Activated CD4-positive, alpha-beta T cell treated with anti-CD3 and anti-CD28 coated beads, Interleukin-2, amount 50 U/mL, for 1 hour (primary cell): Measurements from ENCODE around the gene MRGPRX3.
"Not testable (repeated sequence)": the region's sequence is repeated elsewhere in the genome, so short reads cannot be mapped to it uniquely, and the experiment has no call there.

Source experiments
- DNase-seq: peaks from one replicate; pipeline ENCODE4 v3.0.0-alpha.2; 2020

Gene MRGPRX3

DNA sequence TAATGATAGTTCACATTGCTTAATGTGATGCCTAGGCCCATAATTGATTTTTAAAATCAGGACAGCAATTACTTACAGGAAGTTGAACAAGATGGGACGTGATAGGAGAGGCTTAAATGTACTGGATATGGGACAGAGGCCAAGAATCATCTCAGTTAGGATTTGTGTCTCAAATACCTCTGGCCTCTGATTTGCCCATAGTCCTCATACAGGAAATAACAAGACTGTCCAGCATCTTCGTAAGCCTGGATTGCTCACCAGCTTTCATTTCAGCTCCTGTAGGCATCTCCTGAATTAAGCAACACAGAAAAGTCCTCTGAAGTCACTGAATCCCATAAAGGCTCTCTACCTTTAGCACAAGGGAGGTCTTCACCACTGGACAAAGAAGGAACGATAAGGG is at the start of gene MRGPRX3:
Gene MRGPRX3, plus strand, starts transcription at position 231 of the 400 bp plus-strand sequence. CDS start 4,632 bp downstream, outside the sequence.
- DNase-seq = no peak

DNA sequence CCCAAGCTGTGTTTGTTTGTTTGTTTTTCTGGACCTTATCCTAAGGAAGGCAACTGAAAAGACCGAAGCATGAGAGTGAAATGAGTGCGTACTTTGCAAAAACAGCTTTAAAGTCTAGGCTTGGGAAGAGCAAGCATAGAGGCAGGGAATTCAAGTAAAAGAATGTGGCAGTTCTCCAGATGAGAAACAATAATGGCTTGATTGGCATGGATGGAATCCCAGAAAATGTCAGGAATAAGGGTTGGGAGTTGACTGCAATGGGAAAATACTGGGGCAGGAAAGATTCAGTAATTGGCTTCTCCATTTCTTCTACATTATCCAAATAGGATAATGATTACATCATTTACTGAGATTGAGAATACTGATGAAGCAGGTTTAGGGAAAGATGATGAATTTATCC is 44.0 kb upstream of the MRGPRX3 start:
- no peak for DNase-seq

DNA sequence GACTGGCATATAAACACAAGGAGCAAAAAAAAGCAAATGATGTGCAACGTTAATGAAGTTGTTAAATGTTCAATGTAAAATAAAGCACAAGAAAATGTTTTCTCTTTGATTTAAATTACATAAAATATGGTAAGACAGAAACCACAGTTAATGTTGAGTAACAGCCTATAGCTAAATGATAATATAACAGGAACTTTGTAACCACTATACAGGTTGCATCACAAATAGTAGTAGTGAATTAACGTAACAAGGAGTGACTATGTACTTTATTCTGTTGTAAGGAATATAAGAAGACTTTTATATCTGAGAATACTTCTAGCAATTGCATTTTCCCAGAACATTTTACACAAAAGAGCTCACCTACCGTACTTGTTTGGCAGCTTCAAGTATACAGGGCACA is 43.4 kb upstream of the MRGPRX3 start:
- no peak for DNase-seq

DNA sequence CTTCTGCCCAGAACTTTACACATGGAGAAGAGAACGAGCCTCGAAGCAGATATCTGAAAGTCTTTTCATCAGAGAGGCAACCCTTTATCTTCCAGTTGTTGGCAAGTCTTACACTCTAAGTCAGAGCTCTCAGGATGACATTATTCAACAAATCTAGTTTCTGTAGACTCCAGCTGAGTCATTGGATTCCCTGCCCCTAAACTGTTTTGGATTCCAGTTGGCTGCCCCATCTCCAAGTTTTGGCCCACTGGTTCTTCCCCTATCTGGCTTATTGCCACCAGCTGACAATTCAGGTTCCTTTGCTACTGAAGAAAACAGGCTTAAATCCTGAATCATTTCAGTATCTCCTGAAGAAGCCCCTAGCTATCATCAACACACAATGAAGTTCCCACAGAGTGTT is 40.6 kb upstream of the MRGPRX3 start:
- DNase-seq = no peak

DNA sequence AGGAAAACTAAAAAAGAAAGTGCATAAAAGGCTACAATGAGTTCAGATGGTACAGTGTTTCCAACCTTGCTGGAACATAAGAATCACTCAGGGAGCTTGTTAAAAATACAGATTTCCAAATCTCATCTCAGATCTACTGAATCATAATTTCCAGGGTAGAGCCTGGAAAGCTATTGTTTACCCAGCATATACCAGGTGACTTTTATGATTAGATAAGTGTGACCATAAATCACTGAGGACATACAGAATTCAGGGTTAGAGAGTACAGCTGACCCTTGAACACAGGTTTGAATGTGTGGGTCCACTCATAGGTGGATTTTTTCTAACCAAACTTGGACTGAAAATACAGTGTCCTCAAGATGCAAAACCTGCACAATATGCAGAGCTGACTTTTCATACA is 38.4 kb upstream of the MRGPRX3 start:
- DNase-seq = no peak

DNA sequence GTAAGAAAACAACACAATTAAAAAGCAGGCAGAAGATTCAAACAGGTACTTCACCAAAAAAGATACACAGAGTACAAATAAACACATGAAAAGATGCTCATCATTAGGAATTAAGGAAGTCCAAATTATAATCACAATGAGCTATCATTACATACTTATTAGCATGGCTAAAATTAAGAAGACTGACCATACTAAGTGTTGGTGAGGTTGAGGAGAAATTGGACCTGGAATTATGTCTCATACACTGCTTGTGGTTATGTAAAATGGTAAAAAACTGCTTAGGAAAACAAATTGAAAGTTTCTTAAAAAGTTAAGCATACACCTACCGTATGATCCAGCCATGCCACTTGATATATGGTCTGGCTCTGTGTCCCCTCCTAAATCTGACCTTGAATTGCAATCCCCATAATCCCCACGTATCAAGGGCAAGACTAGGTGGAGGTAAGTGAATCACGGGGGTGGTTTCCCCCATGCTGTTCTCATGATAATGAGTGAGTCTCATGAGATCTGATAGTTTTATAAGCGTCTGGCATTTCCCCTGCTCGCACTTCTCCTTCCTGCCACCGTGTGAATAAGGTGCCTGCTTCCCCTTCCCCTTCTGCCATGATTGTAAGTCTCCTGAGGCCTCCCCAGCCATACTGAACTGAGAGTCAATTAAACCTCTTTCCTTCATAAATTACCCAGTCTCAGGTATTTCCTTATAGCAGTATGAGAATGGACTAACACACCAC is 31.3 kb upstream of the MRGPRX3 start:
- DNase-seq = no peak

DNA sequence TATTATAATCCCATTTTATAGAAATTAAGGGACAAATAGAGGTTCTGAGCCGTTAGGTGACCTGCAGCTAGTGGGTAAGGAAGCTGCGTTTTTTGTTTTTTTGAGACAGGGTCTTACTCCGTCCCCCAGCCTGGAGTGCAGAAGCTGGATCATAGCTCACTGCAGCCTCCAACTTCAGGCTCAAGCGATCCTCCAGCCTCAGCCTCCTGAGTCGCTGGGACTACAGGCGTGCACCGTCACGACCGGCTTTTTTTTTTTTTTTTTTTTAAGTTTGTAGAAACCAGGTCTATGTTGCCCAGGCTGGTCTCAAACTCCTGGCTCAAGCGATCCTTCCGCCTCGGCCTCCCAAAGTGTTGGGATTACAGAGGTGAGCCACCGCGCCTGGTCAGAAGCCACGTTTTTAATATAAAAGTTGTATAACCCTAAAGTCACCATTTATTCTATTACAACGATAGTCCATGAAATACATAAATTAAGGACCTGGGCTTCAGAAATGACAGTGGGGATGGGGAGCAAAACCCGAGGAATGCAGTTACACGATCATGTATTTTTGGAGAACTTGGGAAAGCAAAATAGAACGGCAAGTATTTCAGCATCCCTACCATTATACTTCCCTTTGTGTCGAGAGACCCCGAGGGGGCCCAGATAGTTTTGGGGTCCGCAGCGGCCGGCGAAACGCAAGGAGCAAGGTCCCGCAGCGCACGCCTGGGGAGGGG is 27.1 kb upstream of the MRGPRX3 start:
- no peak for DNase-seq

DNA sequence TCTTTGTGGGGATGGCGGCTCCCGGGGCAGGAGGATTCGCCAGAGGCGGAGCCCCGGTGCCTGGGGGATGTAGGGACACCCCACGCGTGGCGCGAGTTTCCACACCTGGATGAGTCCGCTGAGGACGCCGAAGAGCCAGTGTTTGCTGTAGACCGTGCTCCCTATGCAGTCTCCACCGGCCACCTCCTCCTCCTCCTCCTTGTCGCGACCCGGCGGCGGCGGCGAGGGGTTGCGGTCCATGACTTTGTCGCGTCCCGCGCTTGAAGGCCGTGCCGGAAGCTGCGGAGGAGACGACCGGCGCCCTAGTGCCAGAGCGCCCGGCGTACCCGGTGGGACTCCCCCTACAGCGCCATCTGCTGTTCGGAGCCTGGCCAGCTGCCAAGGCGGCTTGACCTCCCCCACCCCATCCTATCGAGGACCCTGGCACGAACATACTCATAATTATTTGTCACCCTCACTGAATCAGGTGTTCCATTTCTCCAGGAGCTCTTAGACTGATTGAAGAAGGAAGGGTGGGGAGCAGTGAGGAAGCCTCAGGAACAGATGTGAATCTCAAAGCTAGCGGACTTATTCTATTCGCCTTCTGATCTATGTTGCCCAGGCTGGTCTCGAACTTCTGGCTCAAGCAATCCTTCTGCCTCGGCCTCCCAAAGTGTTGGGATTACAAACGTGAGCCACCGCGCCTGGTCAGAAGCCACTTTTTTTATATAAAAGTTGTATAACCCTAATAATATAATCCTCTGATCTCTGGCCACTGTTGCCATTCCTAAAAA is 26.4 kb upstream of the MRGPRX3 start, which contains the start of gene SAAL1:
Gene SAAL1, minus strand, starts transcription at position 281 of the 773 bp plus-strand sequence. Its CDS starts 41 bp downstream, at position 240.
- DNase-seq = peak; percentile 88

DNA sequence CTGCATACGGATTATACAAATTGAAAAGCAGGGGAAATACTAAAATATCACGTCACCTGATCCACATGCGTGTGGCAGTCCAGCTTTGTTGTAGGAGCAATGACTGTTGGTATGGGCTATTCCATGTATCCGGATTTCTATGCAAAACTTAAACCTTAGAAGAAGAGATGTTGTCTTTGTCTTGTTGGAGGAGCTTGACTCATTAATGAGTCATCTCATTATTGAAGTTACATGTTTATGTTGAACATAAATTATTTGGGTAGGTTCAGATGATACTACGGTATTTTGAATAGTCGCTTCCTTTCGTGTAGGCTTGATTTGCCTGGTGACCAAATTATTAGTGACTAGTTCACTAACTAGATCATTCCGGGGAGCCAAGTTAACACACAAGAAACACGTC is 25.7 kb upstream of the MRGPRX3 start:
- DNase-seq = no peak

DNA sequence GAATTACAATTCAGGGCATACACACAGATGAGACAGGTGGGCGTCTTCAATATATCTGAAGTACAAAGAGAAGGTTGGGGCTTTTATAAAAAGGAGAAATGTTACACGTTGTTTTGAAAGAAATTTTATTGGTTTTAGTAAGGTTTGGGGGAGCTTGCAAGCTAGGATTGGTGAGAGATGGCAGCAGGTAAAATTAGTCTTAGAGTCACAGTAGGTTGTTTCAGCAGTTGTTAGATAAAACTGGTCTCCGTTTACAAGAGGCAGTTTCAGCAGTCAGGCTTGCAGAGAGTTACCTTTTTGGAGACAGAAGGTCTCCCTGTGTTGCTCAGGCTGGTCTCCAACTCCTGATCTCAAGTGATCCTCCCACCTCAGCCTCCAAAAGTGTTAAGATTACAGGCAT is 24.1 kb upstream of the MRGPRX3 start:
- no peak for DNase-seq

DNA sequence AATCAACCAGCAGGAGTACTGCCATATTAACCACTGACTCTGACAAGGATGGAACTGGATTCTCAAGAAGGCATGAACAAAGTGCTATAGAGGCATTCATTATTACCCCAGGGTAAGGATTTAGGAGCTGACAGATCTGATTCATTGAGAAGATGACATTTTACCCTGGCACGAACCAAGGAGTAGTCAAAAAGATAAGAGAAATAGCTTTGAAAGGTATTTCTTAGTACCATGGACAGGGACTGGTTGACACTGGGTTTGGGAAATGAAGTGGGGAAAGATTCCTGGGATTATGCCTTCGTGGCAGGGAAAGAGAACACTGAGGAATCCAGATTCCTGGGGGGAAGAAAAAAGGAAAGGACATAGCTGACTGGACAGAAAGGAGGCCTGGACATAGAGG is 21.4 kb upstream of the MRGPRX3 start:
- DNase-seq = no peak

DNA sequence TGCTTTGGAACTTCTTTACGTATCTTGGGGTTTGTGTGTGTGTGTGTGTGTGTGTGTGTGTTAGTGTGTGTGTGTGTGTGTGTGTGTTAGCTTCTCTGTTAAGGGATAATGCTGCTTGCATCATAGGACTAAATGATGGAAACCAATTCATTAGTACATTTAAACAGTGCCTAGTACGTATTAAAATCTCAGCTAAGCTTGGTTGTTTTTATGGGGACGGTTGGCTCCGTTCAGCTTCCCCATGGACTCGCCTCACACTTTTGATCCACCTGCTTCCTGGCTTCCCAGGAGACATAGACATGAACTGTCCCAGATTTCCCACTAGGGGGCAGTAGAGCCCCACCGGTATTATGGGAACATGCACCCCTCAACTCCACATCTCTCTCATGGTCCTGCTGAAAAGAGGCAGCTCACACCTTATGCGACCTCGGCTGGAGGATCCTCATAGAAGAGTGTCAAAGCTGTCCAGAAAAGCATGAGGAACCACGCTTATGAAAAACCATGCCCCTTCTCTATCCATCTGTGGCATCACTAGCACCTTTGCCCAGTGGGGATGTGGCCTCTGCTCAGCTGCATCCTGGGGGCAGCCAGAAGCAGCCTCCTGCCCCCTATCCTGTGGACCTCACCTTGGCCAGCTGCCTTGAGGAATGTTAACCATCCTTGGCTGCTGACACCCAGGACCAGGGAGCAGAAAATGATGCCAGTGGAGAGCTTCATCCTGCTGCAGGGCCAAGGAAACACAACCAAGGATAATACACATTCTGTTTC is 16.8 kb upstream of the MRGPRX3 start:
- DNase-seq = peak; percentile 59

DNA sequence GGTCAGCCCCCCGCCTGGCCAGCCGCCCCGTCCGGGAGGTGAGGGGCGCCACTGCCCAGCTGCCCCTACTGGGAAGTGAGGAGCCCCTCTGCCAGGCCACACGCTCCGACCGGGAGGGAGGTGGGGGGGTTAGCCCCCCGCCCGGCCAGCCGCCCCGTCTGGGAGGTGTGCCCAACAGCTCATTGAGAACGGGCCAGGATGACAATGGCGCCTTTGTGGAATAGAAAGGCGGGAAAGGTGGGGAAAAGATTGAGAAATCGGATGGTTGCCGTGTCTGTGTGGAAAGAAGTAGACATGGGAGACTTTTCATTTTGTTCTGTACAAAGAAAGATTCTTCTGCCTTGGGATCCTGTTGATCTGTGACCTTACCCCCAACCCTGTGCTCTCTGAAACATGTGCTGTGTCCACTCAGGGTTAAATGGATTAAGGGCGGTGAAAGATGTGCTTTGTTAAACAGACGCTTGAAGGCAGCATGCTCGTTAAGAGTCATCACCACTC is 11.0 kb upstream of the MRGPRX3 start:
- DNase-seq = not testable (repeated sequence)

DNA sequence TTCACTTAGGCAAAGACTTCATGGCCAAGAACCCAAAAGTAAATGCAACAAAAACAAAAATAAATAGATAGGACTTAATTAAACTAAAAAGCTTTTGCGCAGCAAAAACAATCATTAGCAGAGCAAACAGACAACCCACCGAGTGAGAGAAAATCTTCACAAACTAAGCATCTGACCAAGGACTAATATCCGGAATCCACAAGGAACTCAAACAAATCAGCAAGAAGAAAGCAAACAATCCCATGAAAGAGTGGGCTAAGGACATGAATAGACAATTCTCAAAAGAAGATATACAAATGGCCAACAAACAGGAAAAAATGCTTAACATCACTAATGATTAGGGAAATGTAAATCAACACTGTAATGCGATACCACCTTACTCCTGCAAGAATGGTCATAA is 1.3 kb upstream of the MRGPRX3 start:
- DNase-seq = not testable (repeated sequence)

DNA sequence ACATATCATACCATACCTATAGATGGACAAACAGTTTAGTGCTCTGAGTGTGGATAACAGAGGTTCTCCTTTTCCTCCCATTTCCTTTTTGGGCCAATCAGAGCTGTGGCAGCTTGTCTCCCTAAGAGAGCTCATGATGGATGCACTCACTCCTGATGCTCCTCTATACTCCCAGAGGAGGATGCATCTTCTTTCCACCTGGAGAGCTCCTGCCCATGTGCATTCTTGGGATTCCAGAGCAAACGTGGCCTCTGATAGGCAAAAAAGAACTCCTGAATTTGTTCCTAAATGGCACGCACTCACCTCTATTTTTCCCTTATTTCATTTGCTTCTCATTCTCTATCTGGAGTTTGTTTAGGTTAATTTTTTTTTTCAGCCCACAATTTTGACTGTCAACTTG is 2.9 kb downstream of the MRGPRX3 start:
- DNase-seq = no peak

DNA sequence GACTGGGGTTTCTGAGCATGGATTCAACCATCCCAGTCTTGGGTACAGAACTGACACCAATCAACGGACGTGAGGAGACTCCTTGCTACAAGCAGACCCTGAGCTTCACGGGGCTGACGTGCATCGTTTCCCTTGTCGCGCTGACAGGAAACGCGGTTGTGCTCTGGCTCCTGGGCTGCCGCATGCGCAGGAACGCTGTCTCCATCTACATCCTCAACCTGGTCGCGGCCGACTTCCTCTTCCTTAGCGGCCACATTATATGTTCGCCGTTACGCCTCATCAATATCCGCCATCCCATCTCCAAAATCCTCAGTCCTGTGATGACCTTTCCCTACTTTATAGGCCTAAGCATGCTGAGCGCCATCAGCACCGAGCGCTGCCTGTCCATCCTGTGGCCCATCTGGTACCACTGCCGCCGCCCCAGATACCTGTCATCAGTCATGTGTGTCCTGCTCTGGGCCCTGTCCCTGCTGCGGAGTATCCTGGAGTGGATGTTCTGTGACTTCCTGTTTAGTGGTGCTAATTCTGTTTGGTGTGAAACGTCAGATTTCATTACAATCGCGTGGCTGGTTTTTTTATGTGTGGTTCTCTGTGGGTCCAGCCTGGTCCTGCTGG is 4.9 kb downstream of the MRGPRX3 start:
- DNase-seq = no peak

DNA sequence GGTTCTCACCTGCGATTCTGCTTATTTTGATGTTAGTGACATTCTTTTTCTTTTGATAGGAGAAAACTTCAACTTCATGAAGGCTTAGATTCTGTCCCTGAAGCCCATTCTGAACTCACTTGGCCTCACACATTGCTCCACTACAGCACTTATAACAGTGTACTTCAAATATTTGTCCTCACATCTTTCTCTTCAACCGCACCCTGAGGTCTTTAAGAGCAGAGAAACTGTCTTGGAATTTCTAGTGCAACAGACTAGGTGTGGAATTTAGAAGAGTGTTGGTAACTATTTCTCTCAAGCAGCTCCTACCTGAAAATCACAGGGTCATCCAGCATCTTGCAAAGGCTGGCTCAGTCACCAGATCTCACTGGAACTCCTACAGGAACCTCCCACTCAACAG is 7.8 kb downstream of the MRGPRX3 start:
- DNase-seq = no peak

DNA sequence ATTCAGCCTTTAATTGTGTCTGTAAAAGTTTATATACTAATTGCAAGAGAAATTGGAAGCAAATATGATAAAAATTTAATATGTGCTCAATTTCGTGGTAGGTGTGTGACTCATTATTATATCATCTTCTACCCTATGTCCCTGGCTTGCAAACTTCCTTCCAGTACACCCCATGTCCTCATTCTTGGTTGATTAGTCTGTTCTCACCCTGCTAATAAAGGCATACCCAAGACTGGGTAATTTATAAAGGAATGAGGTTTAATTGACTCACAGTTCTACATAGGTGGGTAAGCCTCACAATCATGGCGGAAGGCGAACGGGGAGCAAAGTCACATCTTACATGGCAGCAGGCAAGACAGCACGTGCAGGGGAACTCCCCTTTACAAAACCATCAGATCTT is 11.9 kb downstream of the MRGPRX3 start:
- DNase-seq = no peak

DNA sequence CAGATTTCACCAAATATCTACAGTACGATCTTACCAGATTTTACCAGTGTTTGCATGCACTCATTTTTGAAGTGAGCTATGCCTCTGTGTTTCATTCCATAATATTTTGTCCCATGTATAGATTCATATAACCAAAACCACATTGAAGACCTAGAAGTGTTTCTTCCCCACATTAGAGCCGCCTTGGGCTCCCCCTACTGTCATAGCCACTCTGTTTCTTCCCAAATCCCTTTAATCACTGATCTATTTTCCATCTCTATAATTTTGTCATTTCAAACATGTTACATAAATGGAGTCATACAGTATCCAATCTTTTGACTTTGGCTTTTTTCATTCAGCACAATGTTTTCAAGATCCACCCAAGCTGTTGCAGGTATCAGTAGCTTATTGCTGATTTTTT is 12.7 kb downstream of the MRGPRX3 start:
- DNase-seq = no peak

DNA sequence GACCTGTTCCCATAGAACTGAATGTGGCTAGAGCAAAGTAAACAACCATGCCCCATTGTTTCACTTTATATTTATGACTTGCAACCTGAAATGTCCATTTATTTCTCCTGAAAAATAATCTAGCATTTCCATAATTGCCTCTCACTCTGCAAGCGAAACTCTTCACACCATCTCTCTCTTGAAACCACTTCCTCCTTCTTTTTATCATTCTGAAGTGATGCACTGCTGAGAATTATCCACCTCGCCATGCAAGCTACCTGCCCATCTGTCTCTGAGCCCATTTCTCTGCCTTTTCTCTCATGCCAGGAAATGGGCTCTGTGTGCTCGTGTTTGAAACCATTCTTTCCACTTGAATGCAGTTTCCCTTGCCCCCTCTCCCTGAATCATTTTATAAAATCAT is 13.5 kb downstream of the MRGPRX3 start:
- DNase-seq = no peak

DNA sequence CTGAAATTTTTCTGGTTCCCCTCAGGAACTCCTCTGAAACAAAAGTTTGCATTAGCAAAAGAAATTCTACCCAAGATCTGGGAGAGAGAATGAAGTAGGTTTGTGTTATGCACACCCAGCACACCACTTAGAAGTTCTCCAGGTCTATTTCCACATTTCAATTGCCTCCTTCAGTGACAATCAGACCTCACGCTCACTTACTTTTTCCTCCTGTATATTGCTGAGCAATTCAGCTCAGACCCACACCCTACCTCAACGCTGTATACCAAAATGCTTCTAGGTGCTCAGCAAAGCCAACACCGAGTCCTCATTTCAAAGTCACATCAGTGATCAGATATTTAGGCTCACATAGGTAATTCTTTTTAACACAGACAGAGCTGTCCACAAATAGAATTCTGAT is 19.2 kb downstream of the MRGPRX3 start:
- DNase-seq = no peak

DNA sequence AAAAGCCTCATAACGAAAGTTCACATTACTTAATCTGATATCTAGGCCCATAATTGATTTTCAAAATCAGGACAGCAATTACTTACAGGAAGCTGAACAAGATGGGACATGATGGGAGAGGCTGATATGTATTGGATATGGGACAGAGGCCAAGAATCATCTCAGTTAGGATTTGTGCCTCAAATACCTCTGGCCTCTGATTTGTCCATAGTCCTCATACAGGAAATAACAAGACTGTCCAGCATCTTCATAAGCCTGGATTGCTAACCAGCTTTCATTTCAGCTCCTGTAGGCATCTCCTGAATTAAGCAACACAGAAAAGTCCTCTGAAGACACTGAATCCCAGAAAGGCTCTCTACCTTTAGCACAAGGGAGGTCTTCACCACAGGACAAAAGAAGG is 36.0 kb downstream of the MRGPRX3 start:
- no peak for DNase-seq
